NCI-H187 treated with DMSO at 0.1 percent for 48 hours (cell line): ENCODE results near the gene GIMAP5.

Experiments used
- DNase-seq: peaks from one replicate; lab custom pipeline; 2025; lab: John Stamatoyannopoulos, UW

GIMAP5 gene

DNA sequence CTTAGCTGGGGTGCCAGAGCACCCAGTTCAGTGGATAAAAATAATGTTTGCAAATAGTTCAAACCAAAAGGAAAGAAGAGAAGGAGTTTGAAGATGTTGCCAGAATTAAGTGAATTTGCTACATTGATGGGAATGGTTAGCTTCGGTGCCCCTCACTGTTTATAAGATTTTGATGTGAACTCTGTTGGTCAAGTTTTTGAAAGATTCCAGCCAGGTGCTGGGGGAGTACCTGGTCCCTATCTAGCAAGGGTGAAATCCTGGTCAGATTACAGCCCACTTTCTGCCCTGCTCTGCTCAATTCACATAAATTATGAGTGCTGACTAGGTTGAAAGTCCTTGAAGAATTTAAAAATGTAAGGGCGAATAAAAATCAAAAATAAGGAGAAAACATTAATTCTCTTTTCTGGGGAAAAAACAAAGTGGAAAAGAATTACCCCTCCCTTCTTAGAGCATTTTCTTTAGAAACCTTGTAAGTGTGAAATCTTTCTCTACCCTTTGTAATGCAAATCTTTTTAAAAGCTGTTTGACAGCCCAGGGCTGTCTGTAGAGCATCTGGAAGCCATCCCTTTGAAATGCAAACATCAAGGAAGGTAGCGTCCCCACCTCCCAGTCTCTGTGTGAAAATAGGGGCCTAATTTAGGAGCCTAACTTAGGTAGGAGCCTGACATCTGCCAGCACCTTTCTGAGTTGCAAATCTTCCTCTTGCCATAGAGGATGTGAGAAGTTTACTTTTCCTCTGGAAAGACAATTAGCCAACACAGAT is 1.4 kb upstream of the GIMAP5 start:
- DNase-seq = peak; percentile 39

DNA sequence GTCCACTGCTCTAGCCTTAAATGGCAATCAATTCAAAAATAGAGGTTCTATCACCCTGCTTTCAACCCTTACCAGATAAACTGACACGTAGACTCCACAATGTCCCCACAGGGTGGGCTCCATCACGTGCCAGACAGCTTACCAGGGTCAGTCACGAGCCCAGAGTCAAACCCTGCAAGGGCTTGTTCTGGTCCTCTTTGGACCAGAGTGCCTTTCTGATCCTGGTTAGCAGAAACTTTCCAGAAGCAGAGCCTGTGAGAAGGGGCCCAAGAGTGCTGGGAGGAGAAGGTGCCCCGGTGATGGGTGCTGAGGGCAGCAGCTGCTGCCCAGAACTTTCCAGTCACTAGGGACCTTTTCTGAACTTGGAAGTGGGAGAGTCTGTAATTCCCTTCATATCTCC is 354 bp upstream of the GIMAP5 start:
- DNase-seq = no peak

DNA sequence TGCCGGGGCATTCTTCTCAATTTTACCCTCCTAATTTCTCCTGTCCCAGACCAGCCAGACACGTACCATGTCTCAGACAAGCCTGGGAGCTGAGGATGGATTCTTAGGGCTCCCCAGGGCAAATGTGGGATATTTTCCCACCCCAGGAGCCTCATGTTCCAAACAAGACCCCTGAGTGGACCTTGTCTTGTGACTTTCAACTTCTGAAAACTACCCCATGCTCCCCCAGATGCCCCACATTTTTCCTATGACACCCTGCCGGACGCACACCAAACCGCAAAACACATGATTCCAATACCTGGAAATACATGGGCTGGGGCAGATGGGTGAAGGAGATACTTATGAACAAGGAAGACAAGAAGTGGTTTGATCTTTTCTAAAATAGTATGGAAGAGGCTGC is 874 bp downstream of the GIMAP5 start:
- no peak for DNase-seq

GRCh38 chr7:150738591-150739001 is 1.4 kb downstream of the GIMAP5 start:
- no peak for DNase-seq

DNA sequence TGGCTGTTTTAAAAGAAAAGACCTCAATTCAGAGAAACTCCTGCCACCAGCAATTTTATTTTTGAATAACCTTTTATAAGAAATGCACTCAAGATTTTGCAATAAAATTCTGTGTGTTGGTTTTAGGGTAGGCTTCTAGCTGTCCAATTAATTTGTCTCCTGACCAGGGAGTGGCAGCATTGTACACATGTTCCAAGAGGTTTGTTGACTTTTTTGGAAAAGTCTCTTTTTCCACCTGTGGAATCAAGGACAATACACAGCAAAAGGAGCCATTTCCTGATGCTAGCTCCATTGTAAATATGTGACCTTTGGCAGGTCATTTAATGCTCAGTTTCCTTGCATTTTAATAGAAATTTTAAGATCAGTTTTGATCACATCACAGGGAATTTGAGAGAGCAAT is 1.8 kb downstream of the GIMAP5 start:
- DNase-seq = no peak

DNA sequence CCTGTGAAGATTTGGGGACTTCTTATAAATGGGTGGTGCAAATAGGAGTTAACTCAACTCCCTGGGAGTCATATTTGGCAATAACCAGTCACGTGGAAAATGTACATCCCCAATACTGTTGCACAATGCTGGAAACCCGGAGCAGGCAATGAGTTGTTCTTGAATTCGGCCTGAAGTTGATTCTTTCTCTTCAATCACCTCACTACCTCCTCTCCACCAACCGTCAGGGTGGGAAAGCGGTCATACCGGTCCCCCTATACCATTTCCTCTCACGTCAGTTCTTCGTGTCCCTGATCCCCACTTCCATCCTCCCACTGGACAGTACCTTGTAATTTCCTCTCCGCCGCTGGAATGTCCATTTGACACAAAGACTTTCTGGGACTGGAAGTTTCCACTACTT is 2.8 kb downstream of the GIMAP5 start:
- DNase-seq = no peak

DNA sequence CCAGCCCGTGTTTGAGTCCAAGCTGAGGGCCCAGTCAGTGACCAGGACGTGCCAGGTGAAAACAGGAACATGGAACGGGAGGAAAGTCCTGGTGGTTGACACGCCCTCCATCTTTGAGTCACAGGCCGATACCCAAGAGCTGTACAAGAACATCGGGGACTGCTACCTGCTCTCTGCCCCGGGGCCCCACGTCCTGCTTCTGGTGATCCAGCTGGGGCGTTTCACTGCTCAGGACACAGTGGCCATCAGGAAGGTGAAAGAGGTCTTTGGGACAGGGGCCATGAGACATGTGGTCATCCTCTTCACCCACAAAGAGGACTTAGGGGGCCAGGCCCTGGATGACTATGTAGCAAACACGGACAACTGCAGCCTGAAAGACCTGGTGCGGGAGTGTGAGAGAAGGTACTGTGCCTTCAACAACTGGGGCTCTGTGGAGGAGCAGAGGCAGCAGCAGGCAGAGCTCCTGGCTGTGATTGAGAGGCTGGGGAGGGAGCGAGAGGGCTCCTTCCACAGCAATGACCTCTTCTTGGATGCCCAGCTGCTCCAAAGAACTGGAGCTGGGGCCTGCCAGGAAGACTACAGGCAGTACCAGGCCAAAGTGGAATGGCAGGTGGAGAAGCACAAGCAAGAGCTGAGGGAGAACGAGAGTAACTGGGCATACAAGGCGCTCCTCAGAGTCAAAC is 5.2 kb downstream of the GIMAP5 start:
- DNase-seq = no peak

GRCh38 chr7:150744041-150744656 is 6.9 kb downstream of the GIMAP5 start:
- DNase-seq = no peak

- no peak for DNase-seq
Observed at GRCh38 chr7:150745086-150745485, 7.9 kb downstream of the GIMAP5 start.

DNA sequence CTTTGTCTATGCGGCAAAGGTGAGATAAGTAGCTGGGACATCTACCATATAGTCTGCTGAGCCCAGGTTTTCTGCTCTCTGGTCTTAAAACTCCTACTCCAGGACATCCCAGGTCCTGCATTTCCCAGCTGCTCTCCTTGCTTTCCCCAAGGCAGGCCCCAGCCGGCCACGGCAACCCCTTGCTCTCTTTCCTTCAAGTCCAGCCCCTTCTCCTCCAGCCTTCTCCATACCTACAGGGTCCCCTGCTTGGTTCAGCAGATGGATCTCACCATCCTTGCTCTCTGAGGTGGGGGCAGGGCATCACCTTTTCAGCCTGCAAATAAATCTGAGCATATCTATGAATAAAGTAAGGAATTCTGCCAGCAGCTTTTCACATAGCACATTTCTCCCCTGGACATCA is 8.7 kb downstream of the GIMAP5 start:
- no peak for DNase-seq

DNA sequence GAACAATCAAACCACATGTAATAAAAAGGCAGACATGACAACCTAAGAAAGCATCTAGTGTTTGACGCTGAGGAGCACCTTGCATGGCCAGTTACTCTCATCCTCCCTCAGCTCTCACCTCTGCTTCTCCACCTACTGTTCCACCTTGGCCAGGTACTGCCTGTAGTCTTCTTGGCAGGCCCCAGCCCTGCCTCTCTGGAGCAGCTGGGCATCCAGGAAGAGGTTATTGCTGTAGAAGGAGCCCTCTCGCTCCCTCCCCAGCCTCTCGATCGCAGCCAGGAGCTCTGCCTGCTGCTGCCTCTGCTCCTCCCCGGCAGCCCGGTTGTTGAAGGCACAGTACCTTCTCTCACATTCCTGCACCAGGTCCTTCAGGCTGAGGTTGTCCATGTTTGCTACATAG is 9.7 kb downstream of the GIMAP5 start:
- no peak for DNase-seq

GRCh38 chr7:150748376-150748775 is 11.2 kb downstream of the GIMAP5 start:
- DNase-seq = no peak

DNA sequence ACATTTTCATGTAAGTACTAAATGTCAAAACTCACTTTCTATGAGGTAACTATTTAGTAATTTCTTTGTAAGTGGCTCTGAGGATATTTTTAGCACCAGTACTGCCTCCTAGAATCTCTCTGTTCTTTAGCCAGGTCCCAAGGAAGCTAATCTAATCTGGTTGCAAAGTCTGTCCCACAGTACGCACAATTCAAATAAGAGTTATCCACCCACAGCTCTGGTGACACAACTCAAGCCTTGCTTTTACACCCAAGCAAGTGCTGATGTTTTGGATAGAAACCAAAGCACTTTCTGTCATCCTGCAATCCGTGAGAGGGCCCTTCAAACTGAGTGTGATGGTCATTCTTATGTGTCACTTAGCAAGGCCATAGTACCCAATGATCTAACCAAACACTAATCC is 14.5 kb downstream of the GIMAP5 start:
- DNase-seq = no peak

- no peak for DNase-seq
Observed at GRCh38 chr7:150753239-150753638, 16.0 kb downstream of the GIMAP5 start.

DNA sequence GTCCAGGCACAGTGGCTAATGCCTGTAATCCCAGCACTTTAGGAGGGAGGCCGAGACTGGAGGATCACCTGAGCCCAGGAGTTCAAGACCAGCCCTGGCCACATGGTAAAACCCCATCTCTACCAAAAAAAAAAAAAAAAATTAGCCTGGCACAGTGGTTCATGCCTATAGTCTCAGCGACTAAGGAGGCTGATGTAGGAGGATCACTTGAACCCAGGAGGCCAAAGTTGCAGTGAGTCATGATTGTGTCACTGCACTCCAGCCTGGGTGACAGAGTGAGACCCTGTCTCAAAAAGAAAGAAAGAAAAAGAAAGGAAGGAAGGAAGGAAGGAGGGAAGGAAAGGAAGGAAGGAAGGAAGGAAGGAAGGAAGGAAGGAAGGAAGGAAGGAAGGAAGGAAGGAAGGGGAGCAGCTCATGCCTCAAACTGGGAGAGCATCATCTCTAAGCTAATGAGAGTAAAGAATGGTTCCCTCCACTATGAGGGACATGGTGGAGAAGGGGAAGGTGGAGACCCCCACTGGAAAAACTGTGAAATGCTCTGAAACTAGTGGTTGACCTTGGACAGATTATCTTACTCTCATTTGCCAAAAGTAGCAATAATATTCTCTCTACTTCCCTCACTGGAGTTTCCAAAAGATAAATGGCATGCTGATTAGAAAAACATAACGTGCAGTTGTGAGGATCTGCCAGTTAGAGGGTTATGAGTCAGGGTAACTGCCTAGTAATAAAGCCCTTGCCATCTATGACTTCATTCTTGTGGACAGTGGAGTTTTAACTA is 16.8 kb downstream of the GIMAP5 start:
- DNase-seq = no peak

DNA sequence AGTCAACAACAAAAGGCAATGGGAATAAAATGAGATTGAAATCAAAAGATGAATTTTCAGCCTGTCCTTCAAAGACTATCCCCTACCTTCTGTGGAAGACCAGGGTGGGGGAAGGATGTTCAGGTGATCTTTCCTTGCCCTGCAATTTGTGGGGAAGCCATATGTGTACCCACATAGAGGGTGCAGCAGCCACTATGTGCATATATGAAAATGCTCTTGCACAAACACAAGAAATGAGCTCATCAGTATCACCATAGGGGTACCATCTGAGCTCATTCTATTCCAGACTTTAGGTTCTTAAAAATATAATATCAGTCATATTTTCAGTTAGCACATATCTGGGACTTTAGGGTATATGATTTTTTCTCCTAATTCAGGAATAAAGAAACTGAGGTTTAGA is 17.7 kb downstream of the GIMAP5 start:
- no peak for DNase-seq

- no peak for DNase-seq
Observed at GRCh38 chr7:150755473-150756099, 18.4 kb downstream of the GIMAP5 start.

- DNase-seq = no peak
Observed at GRCh38 chr7:150756166-150756565, 18.9 kb downstream of the GIMAP5 start.

DNA sequence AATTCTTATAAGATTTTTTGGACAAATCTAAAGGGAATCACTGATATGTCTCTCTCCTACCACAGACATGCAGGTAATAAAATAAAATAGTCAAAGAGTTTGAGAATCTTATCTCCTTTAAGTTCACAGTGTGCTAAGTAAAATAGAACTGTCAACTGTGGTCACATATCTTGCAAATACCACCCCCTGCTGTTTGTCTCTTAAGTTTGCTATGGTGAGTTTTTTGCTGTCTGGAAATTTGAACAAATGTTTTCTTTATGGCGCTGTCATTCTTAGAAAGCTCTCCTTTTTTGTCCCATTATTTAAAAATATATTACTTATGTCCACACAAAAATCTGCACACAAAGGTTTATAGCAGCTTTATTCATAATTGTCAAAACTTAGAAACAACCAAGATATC is 19.6 kb downstream of the GIMAP5 start:
- DNase-seq = no peak

- DNase-seq = no peak
Observed at GRCh38 chr7:150759479-150759878, 22.3 kb downstream of the GIMAP5 start.

DNA sequence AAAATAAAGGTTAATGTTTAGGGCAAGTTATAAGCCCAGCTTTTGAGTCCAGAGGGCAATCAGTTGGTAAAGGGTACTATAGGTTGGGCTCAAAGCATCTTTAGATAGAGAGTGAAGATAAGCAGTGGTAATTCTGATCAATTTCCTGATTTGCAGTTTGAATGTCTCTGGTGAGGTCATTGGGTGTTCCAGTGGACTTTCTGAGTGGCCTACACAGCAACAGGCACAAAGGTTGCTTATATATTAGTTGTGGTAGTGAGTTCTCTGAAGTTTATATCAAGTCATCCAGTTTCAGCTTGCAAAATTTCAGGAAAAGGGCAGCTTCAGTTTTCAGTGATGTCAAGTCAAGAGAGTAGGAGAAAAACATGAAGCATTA is 29.1 kb downstream of the GIMAP5 start:
- DNase-seq = no peak

DNA sequence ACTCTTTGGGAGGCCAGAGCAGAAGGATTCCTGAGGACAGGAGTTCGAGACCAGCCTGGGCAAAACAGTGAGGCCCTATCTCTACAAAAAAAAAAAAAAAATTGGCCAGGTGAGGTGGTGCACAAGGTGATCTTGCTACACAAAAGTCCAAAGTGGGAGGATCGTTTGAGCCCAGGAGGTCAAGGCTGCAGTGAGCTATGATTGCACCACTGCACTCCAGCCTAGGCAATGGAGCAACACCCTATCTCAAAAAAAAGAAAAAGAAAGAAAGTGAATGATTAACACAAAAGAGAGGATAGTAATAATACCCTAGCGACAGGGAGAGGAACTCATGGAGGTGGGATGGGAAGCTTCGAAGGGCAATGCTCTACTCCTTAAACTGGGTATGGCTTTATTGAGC is 32.5 kb downstream of the GIMAP5 start:
- no peak for DNase-seq
